ENCODE data around the gene OGFOD3.
"Not testable (repeated sequence)": the region's sequence is repeated elsewhere in the genome, so short reads cannot be mapped to it uniquely, and the experiment has no call there.

OGFOD3 gene

DNA sequence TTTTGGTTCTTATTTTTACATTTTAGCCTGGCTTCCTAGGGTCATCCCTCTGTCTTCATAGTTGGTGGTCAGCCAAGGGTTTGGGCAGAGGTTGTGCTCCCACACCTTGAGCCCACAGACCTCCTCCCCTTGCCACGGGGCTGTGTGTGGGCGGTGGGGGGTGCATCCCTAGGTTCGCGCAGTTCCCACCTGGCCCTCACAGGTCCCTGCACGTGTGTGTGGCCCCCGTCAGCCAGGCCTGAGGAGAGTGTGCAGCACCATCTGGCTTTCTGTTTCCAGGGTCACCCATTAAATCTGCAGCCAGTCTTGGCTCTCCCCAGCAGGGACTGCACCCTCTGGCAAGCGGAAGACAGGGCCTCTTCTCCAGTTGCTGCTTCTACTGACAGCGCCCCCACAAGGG is 13.6 kb upstream of the OGFOD3 start:
- no peak for DNase-seq

DNA sequence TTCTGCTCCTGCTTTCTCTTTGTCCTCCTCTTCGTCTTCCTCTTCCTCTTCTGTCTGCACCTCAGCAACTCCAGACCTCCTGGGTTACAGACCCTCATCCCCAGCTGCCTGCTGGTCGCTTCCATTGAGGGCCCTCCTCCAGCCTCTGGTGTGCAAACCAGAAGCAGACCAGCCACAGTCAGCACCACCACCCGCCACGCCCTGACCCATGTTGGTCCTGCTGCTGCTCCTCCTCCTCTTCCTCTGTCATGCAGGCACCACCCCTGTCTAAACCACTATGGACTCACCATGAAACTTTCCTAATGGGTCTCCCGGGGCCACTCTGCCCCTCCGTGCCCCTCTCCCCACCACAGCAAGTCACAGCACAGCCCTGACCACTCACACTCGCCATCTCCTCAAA is 11.4 kb upstream of the OGFOD3 start:
- DNase-seq = no peak

DNA sequence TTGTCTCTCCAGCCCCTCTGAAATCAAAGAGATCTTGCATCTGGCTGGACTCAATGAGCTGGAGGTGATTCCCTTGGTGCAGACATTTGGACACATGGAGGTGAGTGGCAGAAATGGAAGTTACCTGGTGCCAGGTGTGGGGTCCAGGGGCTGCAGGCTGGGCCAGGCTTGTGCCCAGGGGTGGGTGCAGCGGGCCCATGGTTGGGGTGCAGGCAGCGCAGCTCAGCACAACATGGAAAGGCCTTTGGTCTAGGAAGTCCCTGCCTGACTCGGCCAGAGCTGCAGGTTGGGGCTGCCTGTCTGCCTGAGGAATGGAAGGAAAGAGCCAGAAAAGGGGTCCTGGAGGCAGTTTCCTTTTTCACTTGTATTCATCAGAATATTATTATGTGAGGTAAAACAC is 10.2 kb upstream of the OGFOD3 start:
- no peak for DNase-seq

DNA sequence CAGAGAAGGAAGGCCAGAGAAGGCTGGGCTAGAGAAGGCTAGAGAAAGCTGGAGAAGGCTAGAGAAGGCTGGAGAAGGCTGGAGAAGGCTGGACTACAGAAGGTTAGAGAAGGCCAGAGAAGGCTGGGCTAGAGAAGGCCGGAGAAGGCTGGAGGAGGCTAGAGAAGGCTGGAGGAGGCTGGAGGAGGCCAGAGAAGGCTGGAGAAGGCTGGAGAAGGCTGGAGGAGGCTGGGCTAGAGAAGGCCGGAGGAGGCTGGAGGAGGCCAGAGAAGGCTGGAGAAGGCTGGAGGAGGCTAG is 6.4 kb upstream of the OGFOD3 start:
- no peak for DNase-seq

- peak; percentile 61 for DNase-seq
These were observed 5.8 kb upstream of the OGFOD3 start for GRCh38 chr17:82424001-82424862.

GRCh38 chr17:82419540-82419939 is 1.2 kb upstream of the OGFOD3 start:
- DNase-seq = no peak

DNA sequence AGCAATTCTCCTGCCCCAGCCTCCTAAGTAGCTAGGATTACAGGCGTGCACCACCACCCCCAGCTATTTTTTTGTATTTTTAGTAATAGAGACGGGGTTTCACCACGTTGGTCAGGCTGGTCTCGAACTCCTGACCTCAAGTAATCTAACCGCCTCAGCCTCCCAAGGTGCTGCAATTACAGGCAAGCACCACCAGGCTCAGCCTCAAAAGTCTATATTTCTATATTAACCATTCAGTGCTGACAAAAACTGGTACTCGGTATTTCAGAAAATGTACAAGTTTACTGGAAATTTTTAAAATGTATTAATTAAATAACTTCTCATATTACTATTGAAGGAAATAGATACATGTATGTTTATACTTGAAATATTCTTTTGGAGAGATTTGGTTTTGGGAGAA is 1.6 kb downstream of the OGFOD3 start:
- no peak for DNase-seq

- no peak for DNase-seq
These were observed 2.1 kb downstream of the OGFOD3 start for GRCh38 chr17:82416264-82416663.

DNA sequence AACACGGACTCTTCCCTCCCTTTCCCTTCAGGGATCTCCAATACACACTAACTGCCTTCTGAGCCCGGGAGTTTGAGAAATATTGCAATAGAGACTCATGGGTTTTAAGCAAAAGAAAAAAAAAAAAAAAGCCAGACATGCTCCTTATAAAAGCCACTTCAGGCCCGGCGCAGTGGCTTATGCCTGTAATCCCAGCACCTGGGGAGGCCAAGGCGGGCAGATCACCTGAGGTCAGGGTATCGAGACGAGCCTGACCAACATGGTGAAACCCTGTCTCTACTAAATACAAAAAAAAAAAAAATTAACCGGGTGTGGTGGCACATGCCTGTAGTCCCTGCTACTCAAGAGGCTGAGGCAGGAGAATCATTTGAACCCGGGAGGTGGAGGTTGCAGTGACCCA is 2.6 kb downstream of the OGFOD3 start:
- DNase-seq = no peak

GRCh38 chr17:82415336-82415735 is 3.0 kb downstream of the OGFOD3 start:
- no peak for DNase-seq

DNA sequence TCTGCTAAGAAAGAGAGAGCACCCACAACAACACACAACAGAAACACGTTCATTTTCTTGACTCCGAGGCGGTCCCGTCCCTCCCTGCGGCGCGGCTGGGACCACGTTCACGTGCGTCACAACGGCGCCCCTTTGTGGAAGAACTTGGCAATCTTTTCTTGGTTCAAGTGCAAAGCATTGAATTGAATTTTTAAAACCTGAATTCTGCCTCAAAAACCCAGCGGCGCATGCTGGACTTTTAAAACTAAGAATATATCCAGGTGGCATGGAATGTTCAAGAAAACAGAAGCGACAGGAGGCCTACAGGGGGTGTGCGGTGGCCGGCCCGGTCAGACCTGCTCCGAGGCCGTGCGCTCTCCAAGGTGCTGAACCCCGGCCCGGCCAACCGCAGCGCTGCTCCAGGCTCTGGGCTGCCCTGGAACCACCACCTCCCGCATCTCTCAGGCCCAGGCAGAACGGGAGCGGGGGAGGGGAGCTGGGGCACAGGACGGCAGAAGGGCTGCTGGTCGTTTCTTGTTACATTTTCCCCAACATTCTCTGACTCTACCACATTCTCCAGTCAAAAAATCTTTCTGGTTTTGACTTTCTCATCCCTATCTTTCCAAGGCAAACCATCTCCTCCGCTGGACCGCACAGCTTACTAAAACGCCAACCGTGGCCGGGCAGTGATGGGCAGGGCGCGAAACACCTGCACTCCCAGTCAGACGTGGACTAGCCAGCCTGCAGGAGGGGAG is 3.7 kb downstream of the OGFOD3 start:
- peak; percentile 68 for DNase-seq

DNA sequence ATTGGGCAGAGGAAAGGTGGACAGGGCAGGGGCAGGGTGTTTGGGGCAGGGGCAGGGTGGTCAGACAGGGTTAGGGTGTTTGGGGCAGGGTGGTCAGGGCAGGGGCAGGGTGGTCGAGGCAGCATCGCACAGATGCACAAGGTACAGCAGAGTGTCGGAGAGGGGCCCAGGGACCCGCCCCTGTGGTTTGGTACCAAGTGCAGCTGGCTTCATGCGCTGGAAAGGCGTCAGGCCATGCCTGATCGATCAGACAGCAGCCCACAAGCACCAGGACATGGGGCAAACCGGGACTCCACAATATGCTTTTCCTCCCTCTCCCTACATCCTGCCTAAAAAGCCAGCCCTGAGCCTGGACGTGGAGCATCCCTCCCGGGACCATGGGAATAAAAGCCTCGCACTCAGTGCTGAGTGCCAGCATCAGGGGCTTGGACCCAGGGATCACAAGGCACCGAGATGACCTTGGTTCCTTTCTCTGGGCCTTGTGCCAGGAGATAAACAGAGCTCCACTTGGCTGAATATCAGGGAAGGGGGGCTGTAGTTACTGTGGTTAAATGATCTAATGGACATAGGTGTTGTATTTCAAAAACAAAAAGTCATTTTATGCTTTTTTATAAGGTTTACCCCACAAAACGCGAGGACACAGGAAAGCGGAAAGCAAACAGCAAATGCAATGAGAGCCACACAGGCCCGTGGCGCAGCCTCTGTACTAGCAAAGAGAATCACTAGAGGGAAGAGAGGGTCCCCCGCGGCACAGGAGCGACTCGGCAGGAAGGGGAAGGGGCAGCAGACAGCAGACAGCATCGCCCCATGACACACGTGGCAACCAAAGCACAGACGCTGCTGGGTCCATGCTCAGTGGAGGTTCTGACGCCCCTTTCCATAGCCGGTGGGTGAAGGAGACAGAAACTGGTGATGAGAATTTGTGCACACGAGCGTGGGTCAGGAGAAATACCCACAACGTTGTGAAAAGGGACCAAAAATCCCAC is 5.6 kb downstream of the OGFOD3 start:
- no peak for DNase-seq

DNA sequence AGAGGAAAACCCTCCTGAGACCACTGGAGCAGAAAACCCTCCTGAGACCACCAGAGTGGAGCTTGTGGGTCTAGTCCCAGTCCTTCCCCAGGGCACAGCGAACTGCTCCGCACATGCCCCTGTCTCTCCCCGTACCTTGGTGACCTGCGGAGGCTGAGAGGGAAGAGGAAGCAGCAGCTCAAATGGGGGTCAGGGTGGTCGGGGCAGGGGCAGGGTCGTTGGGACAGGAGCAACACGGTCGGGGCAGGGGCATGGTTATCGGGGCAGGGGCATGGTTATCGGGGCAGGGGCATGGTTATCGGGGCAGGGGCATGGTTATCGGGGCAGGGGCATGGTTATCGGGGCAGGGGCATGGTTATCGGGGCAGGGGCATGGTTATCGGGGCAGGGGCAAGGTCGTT is 6.3 kb downstream of the OGFOD3 start:
- DNase-seq = not testable (repeated sequence)

DNA sequence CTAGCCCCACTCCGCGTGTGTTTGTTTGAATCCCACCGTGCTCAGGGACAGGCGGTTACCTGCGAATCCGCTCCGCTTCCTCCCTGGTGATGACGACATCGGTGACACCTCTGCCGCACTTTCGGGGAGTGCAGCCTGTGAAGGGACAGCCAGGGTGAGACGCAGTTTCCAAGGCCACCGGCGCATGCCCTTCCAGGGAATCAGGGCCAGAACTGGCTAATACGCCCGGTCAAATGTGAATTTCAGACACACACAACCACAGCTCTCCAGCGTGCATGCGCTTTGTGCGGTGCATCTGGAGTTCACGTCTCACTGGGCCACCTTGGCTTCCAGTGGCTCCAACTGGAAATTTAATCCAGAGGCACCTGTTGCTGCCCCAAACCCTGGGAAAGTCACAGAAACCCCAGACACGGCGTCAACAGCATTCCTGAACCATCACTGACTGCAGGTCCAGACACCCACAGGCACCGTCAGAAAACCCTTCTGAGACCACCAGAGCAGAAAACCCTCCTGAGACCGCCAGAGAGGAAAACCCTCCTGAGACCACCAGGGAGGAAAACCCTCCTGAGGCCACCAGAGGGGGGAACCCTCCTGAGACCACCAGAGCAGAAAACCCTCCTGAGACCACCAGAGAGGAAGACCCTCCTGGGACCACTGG is 6.9 kb downstream of the OGFOD3 start:
- DNase-seq = no peak

DNA sequence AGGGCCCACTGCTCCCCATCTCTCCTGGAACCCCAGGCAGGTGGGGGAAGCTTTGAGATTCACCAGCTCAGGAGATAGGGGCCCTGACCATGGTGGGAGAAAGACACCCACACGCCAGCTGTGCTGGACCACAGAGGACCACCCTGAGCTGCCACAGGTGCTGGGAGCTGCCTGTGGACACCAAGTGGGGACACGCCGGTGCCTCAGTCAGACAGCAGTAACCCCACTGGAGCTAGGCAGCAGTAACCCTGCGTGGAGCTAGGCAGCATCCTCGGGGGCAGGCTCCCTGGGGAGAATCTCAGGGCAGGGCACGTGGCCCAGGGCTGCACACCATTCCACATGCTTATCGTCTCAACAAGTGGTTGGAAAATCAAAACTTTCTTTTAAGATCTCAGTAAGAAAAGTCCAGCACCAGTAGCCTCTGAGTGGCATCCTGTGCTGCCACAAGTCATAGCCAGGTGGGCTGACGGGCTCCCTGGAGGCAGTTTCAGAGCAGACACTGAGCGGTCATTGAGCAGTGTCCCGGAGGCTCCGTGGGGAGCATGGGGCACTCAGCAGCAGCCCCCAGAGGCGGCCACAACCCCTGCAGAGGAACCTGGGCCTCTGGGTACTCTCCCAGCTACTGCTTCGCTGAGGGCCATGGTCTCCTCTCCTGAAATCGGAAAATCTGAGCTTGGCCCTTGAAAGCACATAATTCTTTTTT is 8.2 kb downstream of the OGFOD3 start:
- no peak for DNase-seq

- DNase-seq = no peak
These were observed 9.5 kb downstream of the OGFOD3 start for GRCh38 chr17:82408938-82409318.

- no peak for DNase-seq
These were observed 10.0 kb downstream of the OGFOD3 start for GRCh38 chr17:82408288-82408937.

- no peak for DNase-seq
These were observed 11.1 kb downstream of the OGFOD3 start for GRCh38 chr17:82407255-82407654.

- no peak for DNase-seq
These were observed 12.2 kb downstream of the OGFOD3 start for GRCh38 chr17:82406131-82406671.

- DNase-seq = no peak
These were observed 13.3 kb downstream of the OGFOD3 start for GRCh38 chr17:82405051-82405450.

Measured in activated CD4-positive, CD25-positive, alpha-beta regulatory T cell treated with anti-CD3 and anti-CD28 coated beads, Interleukin-2, amount 50 U/mL, for 72 hours (primary cell).